HCT116 (cell line): Measurements from ENCODE around the gene RPTOR. TPM values are rescaled to one million over a fixed set of nuclear protein-coding genes. Genes with fewer than 3 reads are reported as not detected.

Source experiments
- ATAC-seq: fragments of 200-7000 bp; cut with Tn5 transposase; 2 replicates; pipeline ENCODE4 v1.9.1; 2020; ENCODE audit warnings: mild to moderate bottlenecking, moderate library complexity
- BruUV-seq: library from RNA; stranded (reverse); fragments of 400-500 nt; replicated peaks from 2 replicates; lab custom pipeline; 2021; lab: Mats Ljungman, UMichigan
- CTCF ChIA-PET: fragments of 300-600 bp; sonication (Branson Sonifier 250); formaldehyde crosslinking; loops from one replicate; lab custom pipeline; 2021; ENCODE audit warnings: antibody characterized with exemption; lab: Charles Lee
- POLR2A ChIA-PET: fragments of 300-600, 350-600 bp; sonication (Branson Sonifier 250); formaldehyde crosslinking; loops from one replicate; lab custom pipeline; 2021; ENCODE audit warnings: antibody characterized with exemption; lab: Charles Lee
- RAD21 ChIA-PET, 2 experiments: fragments of 300-600 bp; sonication (Branson Sonifier 250); formaldehyde crosslinking; loops; one replicate each; lab custom pipeline; 2023; ENCODE audit warnings: low total read pairs in 2 of 2; ENCODE audit not compliant: uncharacterized antibody in 2 of 2, unreplicated experiment in 2 of 2, low non-redundant PET in 1 of 2; lab: Charles Lee
- DNase-seq: peaks from one replicate; pipeline ENCODE4 v3.0.0-alpha.2; 2010; ENCODE audit warnings: low read depth, low spot score
- H2AFZ ChIP-seq: fragments of 200-600 bp; shearing (Covaris generic), sonication (generic); 2 replicates; pipeline ENCODE4 v1.6.1; 2017; ENCODE audit warnings: low read depth, mixed run types, mixed read lengths, antibody characterized with exemption, low read length; ENCODE audit not compliant: poor library complexity, severe bottlenecking
- H3K27ac ChIP-seq: 2 replicates; pipeline ENCODE4 v1.5.1; 2012; ENCODE audit warnings: low read depth, low read length
- H3K27me3 ChIP-seq: fragments of 200-600 bp; sonication (generic); 2 replicates; pipeline ENCODE4 v1.6.1; 2016; ENCODE audit warnings: mixed run types, low read length, mixed read lengths; ENCODE audit not compliant: insufficient read depth
- H3K36me3 ChIP-seq, 2 experiments: fragments of 200-500 bp in 1 of 2; fragments of 200-600 bp in 1 of 2; sonication (Bioruptor generic) in 1 of 2; sonication (generic) in 1 of 2; 2 replicates each; pipeline versions ENCODE4 v1.5.1 to v1.6.1; 2014 to 2016; ENCODE audit warnings: low read length in 2 of 2, inconsistent platforms in 1 of 2, mixed read lengths in 1 of 2, mixed run types in 1 of 2; ENCODE audit not compliant: insufficient read depth in 2 of 2, control insufficient read depth in 1 of 2
- H3K4me1 ChIP-seq, 2 experiments: fragments of 200-600 bp in 1 of 2; sonication (generic) in 1 of 2; 2 replicates each; pipeline versions ENCODE4 v1.5.1 to v1.6.1; 2012 to 2017; ENCODE audit warnings: low read length in 2 of 2, inconsistent platforms in 1 of 2, mild to moderate bottlenecking in 1 of 2, mixed read lengths in 1 of 2, mixed run types in 1 of 2, moderate library complexity in 1 of 2; ENCODE audit not compliant: insufficient read depth in 2 of 2, control insufficient read depth in 1 of 2
- H3K4me2 ChIP-seq: fragments of 200-600 bp; sonication (generic); 2 replicates; pipeline ENCODE4 v1.6.1; 2017; ENCODE audit warnings: mixed run types, low read length, mixed read lengths
- H3K4me3 ChIP-seq, 2 experiments: fragments of 200-600 bp in 1 of 2; sonication (generic) in 1 of 2; replicated peaks in 1 of 2; 2 replicates each; pipeline ENCODE4 v1.5.1; 2011 to 2016; ENCODE audit warnings: low read length in 2 of 2, control low read depth in 1 of 2, low read depth in 1 of 2, mild to moderate bottlenecking in 1 of 2, mixed read lengths in 1 of 2, mixed run types in 1 of 2
- H3K79me2 ChIP-seq: fragments of 200-600 bp; sonication (generic); 2 replicates; pipeline ENCODE4 v1.6.1; 2017; ENCODE audit warnings: mild to moderate bottlenecking, mixed run types, low read length, moderate library complexity, mixed read lengths; ENCODE audit not compliant: insufficient read depth
- H3K9ac ChIP-seq: fragments of 200-600 bp; sonication (generic); 2 replicates; pipeline ENCODE4 v1.6.1; 2016; ENCODE audit warnings: low read length, mixed read lengths
- H3K9me2 ChIP-seq: fragments of 200-600 bp; sonication (generic), shearing (Covaris generic); 2 replicates; pipeline ENCODE4 v1.6.1; 2017; ENCODE audit warnings: mixed run types, mild to moderate bottlenecking, moderate library complexity; ENCODE audit not compliant: insufficient read depth
- H3K9me3 ChIP-seq, 2 experiments: fragments of 200-500 bp in 1 of 2; fragments of 200-600 bp in 1 of 2; sonication (Bioruptor generic) in 1 of 2; sonication (generic) in 1 of 2; 2 replicates each; pipeline ENCODE4 v1.6.1; 2014 to 2017; ENCODE audit warnings: low read length in 2 of 2, mixed read lengths in 2 of 2, inconsistent platforms in 1 of 2, low read depth in 1 of 2, mild to moderate bottlenecking in 1 of 2, mixed run types in 1 of 2, moderate library complexity in 1 of 2; ENCODE audit not compliant: control insufficient read depth in 1 of 2, insufficient read depth in 1 of 2
- H4K20me1 ChIP-seq: fragments of 200-600 bp; sonication (generic), shearing (Covaris generic); 2 replicates; pipeline ENCODE4 v1.6.1; 2017; ENCODE audit warnings: mixed run types, mild to moderate bottlenecking, moderate library complexity; ENCODE audit not compliant: insufficient read depth
- ATF3 ChIP-seq: IDR thresholded peaks from 2 replicates; pipeline ENCODE4 v1.6.1; 2012
- CEBPB ChIP-seq: IDR thresholded peaks from 2 replicates; pipeline ENCODE4 v1.6.1; 2012; ENCODE audit warnings: low read depth
- CTCF ChIP-seq, 3 experiments: fragments of 200-600 bp in 1 of 3; sonication (generic) in 1 of 3; IDR thresholded peaks in 2 of 3; conservative IDR thresholded peaks in 1 of 3; 2 replicates each; pipeline ENCODE4 v1.5.1; 2012 to 2017; ENCODE audit warnings: low read depth in 2 of 3, low read length in 2 of 3, antibody characterized with exemption in 1 of 3, borderline replicate concordance in 1 of 3, control low read depth in 1 of 3, mild to moderate bottlenecking in 1 of 3, mixed read lengths in 1 of 3, mixed run types in 1 of 3, moderate library complexity in 1 of 3; ENCODE audit not compliant: insufficient read depth in 1 of 3
- EGR1 ChIP-seq: IDR thresholded peaks from 2 replicates; pipeline ENCODE4 v1.6.1; 2012; ENCODE audit warnings: low read depth
- EZH2 ChIP-seq: fragments of 200-600 bp; sonication (generic); IDR thresholded peaks from 2 replicates; pipeline ENCODE4 v1.6.1; 2017; ENCODE audit warnings: antibody characterized with exemption, mixed run types
- MAX ChIP-seq: IDR thresholded peaks from 2 replicates; pipeline ENCODE4 v1.6.1; 2012
- POLR2A ChIP-seq: IDR thresholded peaks from 2 replicates; pipeline ENCODE4 v1.7.0; 2011; ENCODE audit warnings: borderline replicate concordance; ENCODE audit not compliant: insufficient read depth, insufficient read length; ENCODE audit errors: extremely low read depth
- POLR2AphosphoS5 ChIP-seq: IDR thresholded peaks from 2 replicates; pipeline ENCODE4 v1.6.1; 2011; ENCODE audit warnings: mild to moderate bottlenecking, low read depth, low read length, moderate library complexity
- RAD21 ChIP-seq: IDR thresholded peaks from 2 replicates; pipeline ENCODE4 v1.6.1; 2012; ENCODE audit warnings: low read depth, mild to moderate bottlenecking
- REST ChIP-seq: IDR thresholded peaks from 2 replicates; pipeline ENCODE4 v1.6.1; 2012; ENCODE audit warnings: low read depth
- SP1 ChIP-seq: IDR thresholded peaks from 2 replicates; pipeline ENCODE4 v1.6.1; 2012; ENCODE audit warnings: low read depth
- ZBTB33 ChIP-seq: IDR thresholded peaks from 2 replicates; pipeline ENCODE4 v1.6.1; 2011; ENCODE audit warnings: mild to moderate bottlenecking, low read length, moderate library complexity; ENCODE audit not compliant: insufficient replicate concordance; ENCODE audit errors: extremely low read depth
- ZFX ChIP-seq: fragments of 450-650 bp; IDR thresholded peaks from 2 replicates; pipeline ENCODE4 v1.6.1; 2017
- ZNF274 ChIP-seq: fragments of 200-500 bp; sonication (Bioruptor generic); IDR thresholded peaks from 2 replicates; pipeline ENCODE4 v1.6.1; 2014; ENCODE audit warnings: mild to moderate bottlenecking, low read depth, low read length, inconsistent platforms
- intact Hi-C: fragments of 100-400 bp; cut with micrococcal nuclease; formaldehyde crosslinking; loops from 2 replicates; pipeline ENCODE4 v1.10.0; 2022
- total RNA-seq: library from RNA; stranded (reverse); gene quantifications from one replicate; pipeline ENCODE4 v1.2.1, GENCODE V29; 2021; ENCODE audit not compliant: unreplicated experiment

Gene RPTOR
- total RNA-seq, 1 experiment from 2014 or later: 69.5 TPM

GRCh38 chr17:80682372-80682771, 137.7 kb downstream of the RPTOR start:
- no peak for DNase-seq
- ATAC-seq: peak; percentile 33

More at GRCh38 chr17:80682372-80682771, 137.7 kb downstream of the RPTOR start:
- Histone ChIP-seq H2AFZ (no peak overlapping the region), H3K79me2 (peaks cover 58% of the 10 kb centered on the region), H3K9me3 (no peaks in the 10 kb centered on the region), H3K4me2 (no peak overlapping the region), H3K4me1 (peaks cover 0 to 19% of the 10 kb centered on the region in 2 experiments; a peak in 3 of 4 replicates), H3K27ac (no peak overlapping the region), H3K9me2 (no peaks in the 10 kb centered on the region), H3K4me3 (no peak overlapping the region), H3K27me3 (no peaks in the 10 kb centered on the region), H3K36me3 (0 out of 4 replicates have a peak, but pooled peaks cover 0 to 2% of the 10 kb centered on the region in 2 experiments), H3K9ac (no peak overlapping the region), H4K20me1 (peaks cover 7% of the 10 kb centered on the region; the same call in 1 of the 2 replicates)
- intact Hi-C loops: no loop called here
- no TSS peak for BruUV-seq
- TF ChIP-seq CTCF (IDR thresholded peaks at IDR 0.05 in 2 of 3, conservative IDR thresholded peaks at IDR 0.05 in 1 of 3; ENCODE audit: borderline replicate concordance in 1 of 3, insufficient read depth in 1 of 3, low read depth in 2 of 3, low read length in 2 of 3) (no peak), ZNF274 (no peak), CEBPB (no peak), EGR1 (no peak), REST (no peak), ZBTB33 (no peak), POLR2AphosphoS5 (no peak), POLR2A (no peak), MAX (no peak), ATF3 (no peak), ZFX (no peak), RAD21 (no peak), EZH2 (no peak), SP1 (no peak)
- CTCF ChIA-PET: no interaction called here
- POLR2A ChIA-PET: no interaction called here
- RAD21 ChIA-PET: no interaction called here
